OCI-LY3 (cell line): ENCODE results near the gene MAP3K5.

Experiments used
- H2AFZ ChIP-seq: fragments of 200-600, 300-600 bp; shearing (Covaris generic); 2 replicates; pipeline ENCODE4 v1.6.0; 2014; ENCODE audit warnings: antibody characterized with exemption, low read depth, low read length
- H3K27ac ChIP-seq: fragments of 200-600, 300-600 bp; sonication (generic); 2 replicates; pipeline ENCODE4 v1.5.1; 2014; ENCODE audit warnings: mild to moderate bottlenecking, low read length, moderate library complexity, mixed read lengths
- H3K27me3 ChIP-seq: fragments of 200-600, 300-600 bp; sonication (generic); 2 replicates; pipeline ENCODE4 v1.6.1; 2014; ENCODE audit warnings: low read depth, low read length, mixed read lengths
- H3K36me3 ChIP-seq: fragments of 200-600, 300-600 bp; sonication (generic); replicated peaks from 2 replicates; pipeline ENCODE3; 2014; ENCODE audit warnings: low read depth, low read length, mixed read lengths
- H3K4me1 ChIP-seq: fragments of 300-600, 200-600 bp; sonication (generic); 2 replicates; pipeline ENCODE4 v1.6.1; 2014; ENCODE audit warnings: low read length, mixed read lengths
- H3K4me2 ChIP-seq: fragments of 200-600, 300-600 bp; sonication (generic); 2 replicates; pipeline ENCODE4 v1.6.1; 2014; ENCODE audit warnings: low read length, mixed read lengths
- H3K4me3 ChIP-seq: fragments of 300-600, 200-600 bp; sonication (generic); 2 replicates; pipeline ENCODE4 v1.5.1; 2014; ENCODE audit warnings: antibody characterized with exemption, mild to moderate bottlenecking, low read length, moderate library complexity
- H3K79me2 ChIP-seq: fragments of 300-600, 200-600 bp; shearing (Covaris generic); 2 replicates; pipeline ENCODE4 v1.6.1; 2014; ENCODE audit warnings: mild to moderate bottlenecking, low read length, mixed read lengths
- H3K9ac ChIP-seq: fragments of 300-600, 200-600 bp; shearing (Covaris generic); 2 replicates; pipeline ENCODE4 v1.6.0; 2014; ENCODE audit warnings: mild to moderate bottlenecking, low read length, moderate library complexity
- H3K9me3 ChIP-seq: fragments of 200-600, 300-600 bp; shearing (Covaris generic); 2 replicates; pipeline ENCODE4 v1.6.1; 2014; ENCODE audit warnings: low read length, mixed read lengths; ENCODE audit not compliant: insufficient read depth
- H4K20me1 ChIP-seq: fragments of 200-600, 300-600 bp; sonication (generic); 2 replicates; pipeline ENCODE4 v1.6.1; 2016; ENCODE audit warnings: low read length, mixed read lengths; ENCODE audit not compliant: insufficient read depth
- CTCF ChIP-seq: fragments of 200-600, 300-600 bp; sonication (generic); IDR thresholded peaks from 2 replicates; pipeline ENCODE4 v1.5.1; 2014; ENCODE audit warnings: antibody characterized with exemption, low read length, low read depth
- EZH2phosphoT487 ChIP-seq: fragments of 200-600 bp; shearing (Covaris generic); IDR thresholded peaks from 2 replicates; pipeline ENCODE4 v1.6.1; 2018; ENCODE audit warnings: antibody characterized with exemption, mixed run types, low read depth

The MAP3K5 gene

GRCh38 chr6:136677344-136677743, 114.9 kb downstream of the MAP3K5 start:
- no peak overlapping the region for H3K9ac ChIP-seq

GRCh38 chr6:136676075-136676474, 116.2 kb downstream of the MAP3K5 start:
- H4K20me1 ChIP-seq: no peaks in the 10 kb centered on the region

More at GRCh38 chr6:136677344-136677743, 114.9 kb downstream of the MAP3K5 start:
- no peaks in the 10 kb centered on the region for H3K79me2 ChIP-seq
- no peak overlapping the region for H2AFZ ChIP-seq
- no peaks in the 10 kb centered on the region for H3K4me1 ChIP-seq
- H3K4me3 ChIP-seq: no peak overlapping the region
- TF ChIP-seq CTCF (no peak), EZH2phosphoT487 (no peak)
- H4K20me1 ChIP-seq: no peaks in the 10 kb centered on the region
- H3K4me2 ChIP-seq: no peak overlapping the region
- no peaks in the 10 kb centered on the region for H3K9me3 ChIP-seq
- H3K27me3 ChIP-seq: no peaks in the 10 kb centered on the region
- no peak overlapping the region for H3K27ac ChIP-seq
- no peaks in the 10 kb centered on the region for H3K36me3 ChIP-seq

GRCh38 chr6:136673571-136673970, 118.7 kb downstream of the MAP3K5 start:
- Histone ChIP-seq H3K79me2 (no peaks in the 10 kb centered on the region), H2AFZ (no peak overlapping the region), H3K4me3 (no peak overlapping the region), H3K4me1 (no peaks in the 10 kb centered on the region), H3K9me3 (no peaks in the 10 kb centered on the region), H4K20me1 (no peaks in the 10 kb centered on the region), H3K36me3 (no peaks in the 10 kb centered on the region), H3K9ac (no peak overlapping the region), H3K27ac (no peak overlapping the region), H3K27me3 (no peaks in the 10 kb centered on the region), H3K4me2 (no peak overlapping the region)
- TF ChIP-seq EZH2phosphoT487 (no peak), CTCF (no peak)

More at GRCh38 chr6:136676075-136676474, 116.2 kb downstream of the MAP3K5 start:
- Histone ChIP-seq H2AFZ (no peak overlapping the region), H3K4me3 (no peak overlapping the region), H3K9me3 (no peaks in the 10 kb centered on the region), H3K4me2 (no peak overlapping the region), H3K9ac (no peak overlapping the region), H3K4me1 (no peaks in the 10 kb centered on the region), H3K36me3 (no peaks in the 10 kb centered on the region), H3K27me3 (no peaks in the 10 kb centered on the region), H3K79me2 (no peaks in the 10 kb centered on the region), H3K27ac (no peak overlapping the region)
- no peak for TF ChIP-seq EZH2phosphoT487

GRCh38 chr6:136672144-136672543, 120.1 kb downstream of the MAP3K5 start:
- Histone ChIP-seq H3K9me3 (no peaks in the 10 kb centered on the region), H3K79me2 (no peaks in the 10 kb centered on the region), H3K9ac (no peak overlapping the region), H3K36me3 (no peaks in the 10 kb centered on the region), H4K20me1 (no peaks in the 10 kb centered on the region), H3K4me3 (no peak overlapping the region), H3K4me2 (no peak overlapping the region), H3K27ac (no peak overlapping the region), H3K27me3 (no peaks in the 10 kb centered on the region), H3K4me1 (no peaks in the 10 kb centered on the region), H2AFZ (no peak overlapping the region)
- TF ChIP-seq CTCF: no peak
- no peak for TF ChIP-seq EZH2phosphoT487

GRCh38 chr6:136669299-136669699, 123.0 kb downstream of the MAP3K5 start:
- TF ChIP-seq CTCF (no peak), EZH2phosphoT487 (no peak)
- Histone ChIP-seq H3K79me2 (no peaks in the 10 kb centered on the region), H3K4me3 (no peak overlapping the region), H3K9ac (no peak overlapping the region), H3K9me3 (no peaks in the 10 kb centered on the region), H4K20me1 (no peaks in the 10 kb centered on the region), H3K27me3 (no peaks in the 10 kb centered on the region), H3K36me3 (no peaks in the 10 kb centered on the region), H3K4me1 (no peaks in the 10 kb centered on the region), H2AFZ (no peak overlapping the region), H3K4me2 (no peak overlapping the region), H3K27ac (no peak overlapping the region)
